GM18526 (cell line): ENCODE results near the gene TRAPPC5.

Experiments used
- POLR2A ChIP-seq: IDR thresholded peaks from 3 replicates; pipeline ENCODE4 v1.6.1; 2011; ENCODE audit not compliant: insufficient read length; ENCODE audit errors: extremely low read depth

The TRAPPC5 gene

GRCh38 chr19:7642295-7643030, 38.2 kb upstream of the TRAPPC5 start:
- TF ChIP-seq POLR2A = no peak

- TF ChIP-seq POLR2A = no peak
Observed at GRCh38 chr19:7643031-7643415, 37.6 kb upstream of the TRAPPC5 start.

- TF ChIP-seq POLR2A = no peak
Observed at GRCh38 chr19:7644550-7644877, 36.1 kb upstream of the TRAPPC5 start.

- no peak for TF ChIP-seq POLR2A
Observed at GRCh38 chr19:7645163-7645562, 35.5 kb upstream of the TRAPPC5 start.

- no peak for TF ChIP-seq POLR2A
Observed at GRCh38 chr19:7645656-7646425, 34.8 kb upstream of the TRAPPC5 start.

GRCh38 chr19:7646426-7646700, 34.3 kb upstream of the TRAPPC5 start:
- TF ChIP-seq POLR2A = no peak

GRCh38 chr19:7647156-7647555, 33.5 kb upstream of the TRAPPC5 start:
- no peak for TF ChIP-seq POLR2A

- TF ChIP-seq POLR2A = no peak
Observed at GRCh38 chr19:7648265-7649014, 32.2 kb upstream of the TRAPPC5 start.

- no peak for TF ChIP-seq POLR2A
Observed at GRCh38 chr19:7650148-7650547, 30.5 kb upstream of the TRAPPC5 start.

GRCh38 chr19:7652061-7652641, 28.5 kb upstream of the TRAPPC5 start:
- no peak for TF ChIP-seq POLR2A

GRCh38 chr19:7654401-7654800, 26.2 kb upstream of the TRAPPC5 start:
- no peak for TF ChIP-seq POLR2A

GRCh38 chr19:7655581-7655980, 25.1 kb upstream of the TRAPPC5 start:
- TF ChIP-seq POLR2A = no peak

GRCh38 chr19:7657131-7657751, 23.4 kb upstream of the TRAPPC5 start:
- TF ChIP-seq POLR2A = no peak

- TF ChIP-seq POLR2A = no peak
Observed at GRCh38 chr19:7658219-7658686, 22.4 kb upstream of the TRAPPC5 start.
